HL-60 (cell line): ENCODE results near the gene STK33.

Source experiments
- GABPA ChIP-seq: IDR thresholded peaks from 2 replicates; pipeline ENCODE4 v1.6.1; 2012; ENCODE audit warnings: low read depth
- POLR2AphosphoS5 ChIP-seq: IDR thresholded peaks from 2 replicates; pipeline ENCODE4 v1.6.1; 2012; ENCODE audit warnings: low read depth
- SPI1 ChIP-seq: IDR thresholded peaks from 2 replicates; pipeline ENCODE4 v1.6.1; 2012; ENCODE audit warnings: low read depth, mild to moderate bottlenecking, borderline replicate concordance
- TF ChIP-seq, protein P1 (sequence below): IDR thresholded peaks from one replicate; pipeline ENCODE4 v1.5.1; 2011; ENCODE audit warnings: low read length, control low read depth, inconsistent platforms; ENCODE audit not compliant: insufficient read depth

DNA sequence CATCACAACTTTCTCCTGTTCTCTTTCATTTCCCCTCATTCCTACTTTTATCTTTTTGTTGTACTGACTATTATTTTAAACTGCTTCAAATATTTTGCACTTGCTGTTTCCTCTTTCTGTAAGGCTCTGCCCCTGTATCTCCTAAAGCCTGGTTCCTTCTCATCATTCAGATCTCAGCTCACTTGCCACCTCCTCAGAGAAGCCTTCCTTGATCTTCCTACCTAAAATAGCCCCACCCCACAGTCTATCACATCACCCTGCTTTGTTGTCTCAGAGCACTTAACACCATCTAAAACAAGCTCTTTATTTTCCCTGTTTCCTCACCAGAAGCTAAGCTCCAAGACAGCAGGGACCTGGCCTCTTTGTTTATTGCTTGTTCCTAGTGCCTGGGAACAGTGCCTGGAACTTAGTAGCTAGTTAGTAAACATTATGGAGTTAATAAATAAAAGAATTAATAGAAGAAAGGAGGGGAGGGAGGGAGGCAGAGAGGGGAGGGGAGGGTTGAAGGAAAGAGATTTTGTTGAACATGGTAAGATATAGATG, 2.5 kb upstream of the STK33 start:
- TF ChIP-seq, protein P1, sequence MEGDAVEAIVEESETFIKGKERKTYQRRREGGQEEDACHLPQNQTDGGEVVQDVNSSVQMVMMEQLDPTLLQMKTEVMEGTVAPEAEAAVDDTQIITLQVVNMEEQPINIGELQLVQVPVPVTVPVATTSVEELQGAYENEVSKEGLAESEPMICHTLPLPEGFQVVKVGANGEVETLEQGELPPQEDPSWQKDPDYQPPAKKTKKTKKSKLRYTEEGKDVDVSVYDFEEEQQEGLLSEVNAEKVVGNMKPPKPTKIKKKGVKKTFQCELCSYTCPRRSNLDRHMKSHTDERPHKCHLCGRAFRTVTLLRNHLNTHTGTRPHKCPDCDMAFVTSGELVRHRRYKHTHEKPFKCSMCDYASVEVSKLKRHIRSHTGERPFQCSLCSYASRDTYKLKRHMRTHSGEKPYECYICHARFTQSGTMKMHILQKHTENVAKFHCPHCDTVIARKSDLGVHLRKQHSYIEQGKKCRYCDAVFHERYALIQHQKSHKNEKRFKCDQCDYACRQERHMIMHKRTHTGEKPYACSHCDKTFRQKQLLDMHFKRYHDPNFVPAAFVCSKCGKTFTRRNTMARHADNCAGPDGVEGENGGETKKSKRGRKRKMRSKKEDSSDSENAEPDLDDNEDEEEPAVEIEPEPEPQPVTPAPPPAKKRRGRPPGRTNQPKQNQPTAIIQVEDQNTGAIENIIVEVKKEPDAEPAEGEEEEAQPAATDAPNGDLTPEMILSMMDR, result no peak
- TF ChIP-seq POLR2AphosphoS5 (no peak), GABPA (no peak), SPI1 (no peak)
